ENCODE results near the gene SLC9A9. TPM values are rescaled to one million over a fixed set of nuclear protein-coding genes. Genes with fewer than 3 reads are reported as not detected.
A peak's percentile ranks its signal among the peaks of the same experiment; 100 is the strongest.

The SLC9A9 gene
- total and polyA plus RNA-seq, 2 donors from 2014 or later, result 3.7 to 16.5 TPM

GRCh38 chr3:143650120-143650519, 198.1 kb downstream of the SLC9A9 start:
- DNase-seq (no peak), FAIRE-seq (no peak)
- no peaks in the 10 kb centered on the region for H3K36me3 ChIP-seq (ENCODE audit: control insufficient read depth in 2 of 3, insufficient read depth in 3 of 3, low read length in 3 of 3)
- H3K9ac ChIP-seq (ENCODE audit: low read length in 3 of 3), result no peak overlapping the region
- intact Hi-C loops (cut with DNase I), result no loop called here
- H3K27me3 ChIP-seq (ENCODE audit: control insufficient read depth, insufficient read depth, low read length), result no peaks in the 10 kb centered on the region
- no peaks in the 10 kb centered on the region for H3K4me1 ChIP-seq (ENCODE audit: control insufficient read depth in 2 of 3, insufficient read depth in 2 of 3, low read depth in 1 of 3, low read length in 3 of 3)
- no peak overlapping the region for H3K4me3 ChIP-seq (ENCODE audit: low read length in 3 of 3)
- no peak overlapping the region for H3K27ac ChIP-seq (ENCODE audit: low read depth in 2 of 2, low read length in 2 of 2)
- TF ChIP-seq CTCF (IDR thresholded peaks at IDR 0.05; ENCODE audit: borderline replicate concordance, extremely low read depth, insufficient read depth), result no peak
- H3K9me3 ChIP-seq (ENCODE audit: control insufficient read depth in 2 of 3, insufficient read depth in 1 of 3, low read length in 3 of 3), result no peaks in the 10 kb centered on the region

- H3K9me3 ChIP-seq (ENCODE audit: control insufficient read depth in 2 of 3, insufficient read depth in 1 of 3, low read length in 3 of 3), result no peaks in the 10 kb centered on the region
- no peak overlapping the region for H3K9ac ChIP-seq (ENCODE audit: low read length in 3 of 3)
- no peaks in the 10 kb centered on the region for H3K36me3 ChIP-seq (ENCODE audit: control insufficient read depth in 2 of 3, insufficient read depth in 3 of 3, low read length in 3 of 3)
- H3K27me3 ChIP-seq (ENCODE audit: control insufficient read depth, insufficient read depth, low read length), result no peaks in the 10 kb centered on the region
- no peaks in the 10 kb centered on the region for H3K4me1 ChIP-seq (ENCODE audit: control insufficient read depth in 2 of 3, insufficient read depth in 2 of 3, low read depth in 1 of 3, low read length in 3 of 3)
- FAIRE-seq (no peak), DNase-seq (peak in 2 of 5 donors; percentile 3 to 10)
- no peak overlapping the region for H3K4me3 ChIP-seq (ENCODE audit: low read length in 3 of 3)
- TF ChIP-seq CTCF (IDR thresholded peaks at IDR 0.05; ENCODE audit: borderline replicate concordance, extremely low read depth, insufficient read depth), result peak; percentile 25
- intact Hi-C loops (cut with DNase I), result no loop called here
- H3K27ac ChIP-seq (ENCODE audit: low read depth in 2 of 2, low read length in 2 of 2), result no peak overlapping the region
Measured at GRCh38 chr3:143648708-143649107, 199.6 kb downstream of the SLC9A9 start.

GRCh38 chr3:143648218-143648617, 200.1 kb downstream of the SLC9A9 start:
- FAIRE-seq, result no peak
- H3K9me3 ChIP-seq (ENCODE audit: control insufficient read depth in 2 of 3, insufficient read depth in 1 of 3, low read length in 3 of 3), result no peaks in the 10 kb centered on the region
- no peak overlapping the region for H3K9ac ChIP-seq (ENCODE audit: low read length in 3 of 3)
- H3K4me3 ChIP-seq (ENCODE audit: low read length in 3 of 3), result no peak overlapping the region
- no peaks in the 10 kb centered on the region for H3K4me1 ChIP-seq (ENCODE audit: control insufficient read depth in 2 of 3, insufficient read depth in 2 of 3, low read depth in 1 of 3, low read length in 3 of 3)
- no peaks in the 10 kb centered on the region for H3K36me3 ChIP-seq (ENCODE audit: control insufficient read depth in 2 of 3, insufficient read depth in 3 of 3, low read length in 3 of 3)
- H3K27ac ChIP-seq (ENCODE audit: low read depth in 2 of 2, low read length in 2 of 2), result no peak overlapping the region
- H3K27me3 ChIP-seq (ENCODE audit: control insufficient read depth, insufficient read depth, low read length), result no peaks in the 10 kb centered on the region
- no peak for TF ChIP-seq CTCF (IDR thresholded peaks at IDR 0.05; ENCODE audit: borderline replicate concordance, extremely low read depth, insufficient read depth)
- intact Hi-C loops (cut with DNase I), result no loop called here
- no peak for DNase-seq
